Measurements from ENCODE around the gene MMP14. TPM values are rescaled to one million over a fixed set of nuclear protein-coding genes. Genes with fewer than 3 reads are reported as not detected.
A peak's percentile ranks its signal among the peaks of the same experiment; 100 is the strongest.

The MMP14 gene
- total and polyA plus RNA-seq, 2 of the 13 experiments (the other 11 are each of a cell fraction or from before 2014, with no cell fraction given), result 5.2 to 9.8 TPM

GRCh38 chr14:22829661-22830442 is 6.5 kb upstream of the MMP14 start, which contains the start of gene MRPL52 (continued):
- TF ChIP-seq BORCS8-MEF2B (CRISPR knock-in tag; IDR thresholded peaks at IDR 0.05), result peak; percentile 84; the same call in 1 of the 2 replicates
- no peak for TF ChIP-seq PRMT3 (CRISPR knock-in tag; IDR thresholded peaks at IDR 0.05; ENCODE audit: borderline replicate concordance, low read depth)
- TF ChIP-seq SOX13 (IDR thresholded peaks at IDR 0.05), result no peak; the same call in 1 of the 2 replicates
- peak in 1 of 2 experiments; percentile 33; a peak in 1 of 4 replicates for TF ChIP-seq SOX13 (CRISPR knock-in tag; conservative IDR thresholded peaks at IDR 0.05 in 1 of 2, IDR thresholded peaks at IDR 0.05 in 1 of 2)
- TF ChIP-seq ZC3H13 (CRISPR knock-in tag; IDR thresholded peaks at IDR 0.05), result no peak
- TF ChIP-seq TRAFD1 (CRISPR knock-in tag; IDR thresholded peaks at IDR 0.05; ENCODE audit: borderline replicate concordance), result no peak; the same call in 1 of the 2 replicates
- TF ChIP-seq AKNA (CRISPR knock-in tag; IDR thresholded peaks at IDR 0.05; ENCODE audit: borderline replicate concordance), result no peak
- TF ChIP-seq KLF16 (CRISPR knock-in tag; IDR thresholded peaks at IDR 0.05), result peak in 1 of 2 experiments; percentile 93; a peak in 2 of 4 replicates
- TF ChIP-seq ZNF562 (CRISPR knock-in tag; IDR thresholded peaks at IDR 0.05; ENCODE audit: borderline replicate concordance), result no peak
- peak; percentile 62; the same call in 1 of the 2 replicates for TF ChIP-seq HES4 (CRISPR knock-in tag; IDR thresholded peaks at IDR 0.05; ENCODE audit: borderline replicate concordance)
- TF ChIP-seq TCF7L2 (IDR thresholded peaks at IDR 0.05; ENCODE audit: low read depth, low read length), result no peak
- no peak for TF ChIP-seq RBAK (CRISPR knock-in tag; IDR thresholded peaks at IDR 0.05)
- TF ChIP-seq MLX (CRISPR knock-in tag; IDR thresholded peaks at IDR 0.05), result peak; percentile 28; the same call in 1 of the 2 replicates
- peak; percentile 98 for TF ChIP-seq ELF3 (CRISPR knock-in tag; IDR thresholded peaks at IDR 0.05)
- TF ChIP-seq MYPOP (CRISPR knock-in tag; IDR thresholded peaks at IDR 0.05), result peak; percentile 79; the same call in 1 of the 2 replicates
- no peak for TF ChIP-seq MBNL3 (CRISPR knock-in tag; conservative IDR thresholded peaks at IDR 0.05)
- peak; percentile 66 for TF ChIP-seq ZSCAN31 (CRISPR knock-in tag; IDR thresholded peaks at IDR 0.05; ENCODE audit: low read depth)
- peak; percentile 71; the same call in 1 of the 2 replicates for TF ChIP-seq MIER2 (CRISPR knock-in tag; IDR thresholded peaks at IDR 0.05)
- no peak for TF ChIP-seq ZFP37 (CRISPR knock-in tag; IDR thresholded peaks at IDR 0.05; ENCODE audit: borderline replicate concordance)
- peak; percentile 98 for TF ChIP-seq ZNF230 (CRISPR knock-in tag; IDR thresholded peaks at IDR 0.05)
